Effector CD8-positive, alpha-beta T cell (primary cell): ENCODE data around the gene NSMCE1.

Experiments used
- DNase-seq: peaks from one replicate; lab custom pipeline; 2025; lab: John Stamatoyannopoulos, UW

Gene NSMCE1

DNA sequence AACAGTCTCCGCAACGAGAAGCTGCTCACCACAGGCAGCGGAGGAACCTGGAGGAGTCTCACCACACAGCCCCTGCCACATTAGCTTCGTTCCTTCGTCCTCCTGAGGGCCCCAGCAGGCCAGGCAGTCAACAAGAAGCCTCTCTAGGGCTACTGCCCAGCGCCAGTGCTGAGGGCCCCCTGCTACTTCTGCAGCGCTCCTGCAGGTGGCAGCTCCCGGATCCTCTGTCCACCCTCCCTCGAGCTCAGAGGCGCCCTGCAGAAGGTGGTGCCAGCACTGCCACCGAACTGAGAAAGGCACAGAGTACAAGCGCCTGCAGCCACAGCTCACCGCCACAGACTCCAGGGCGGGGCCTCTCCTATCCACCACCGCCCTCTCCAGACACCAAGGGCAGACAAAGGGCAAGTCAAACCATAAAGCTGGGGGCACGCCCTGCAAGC is 38.0 kb downstream of the NSMCE1 start:
- peak; percentile 33 for DNase-seq

DNA sequence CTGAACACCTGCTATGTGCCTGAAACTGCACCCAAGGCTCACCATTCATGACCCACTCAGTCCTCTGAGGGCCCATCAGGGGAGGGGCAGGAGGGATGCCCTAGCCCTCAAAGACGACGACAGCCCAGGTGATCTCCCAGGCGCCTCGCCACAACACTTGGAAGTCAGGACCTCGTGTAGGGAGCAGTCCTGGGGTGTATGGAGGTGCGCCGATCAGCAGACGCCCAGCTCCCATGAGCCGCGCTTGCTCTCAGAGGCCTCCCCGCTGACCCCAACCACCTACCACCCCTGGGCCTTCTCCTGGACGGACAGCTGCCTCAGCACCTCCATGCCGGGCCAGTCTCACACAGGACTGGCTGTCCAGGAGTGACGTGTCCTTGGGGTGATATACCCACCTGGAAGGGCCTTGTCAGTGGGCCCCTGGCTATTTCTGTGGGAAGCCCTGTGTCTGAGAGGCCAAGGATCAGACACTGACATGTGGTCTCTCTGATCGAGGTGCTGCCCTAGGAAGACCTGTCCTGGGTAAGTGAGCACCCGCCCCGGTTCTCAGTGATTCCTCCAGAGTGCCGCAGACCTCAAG is 38.6 kb downstream of the NSMCE1 start:
- no peak for DNase-seq

DNA sequence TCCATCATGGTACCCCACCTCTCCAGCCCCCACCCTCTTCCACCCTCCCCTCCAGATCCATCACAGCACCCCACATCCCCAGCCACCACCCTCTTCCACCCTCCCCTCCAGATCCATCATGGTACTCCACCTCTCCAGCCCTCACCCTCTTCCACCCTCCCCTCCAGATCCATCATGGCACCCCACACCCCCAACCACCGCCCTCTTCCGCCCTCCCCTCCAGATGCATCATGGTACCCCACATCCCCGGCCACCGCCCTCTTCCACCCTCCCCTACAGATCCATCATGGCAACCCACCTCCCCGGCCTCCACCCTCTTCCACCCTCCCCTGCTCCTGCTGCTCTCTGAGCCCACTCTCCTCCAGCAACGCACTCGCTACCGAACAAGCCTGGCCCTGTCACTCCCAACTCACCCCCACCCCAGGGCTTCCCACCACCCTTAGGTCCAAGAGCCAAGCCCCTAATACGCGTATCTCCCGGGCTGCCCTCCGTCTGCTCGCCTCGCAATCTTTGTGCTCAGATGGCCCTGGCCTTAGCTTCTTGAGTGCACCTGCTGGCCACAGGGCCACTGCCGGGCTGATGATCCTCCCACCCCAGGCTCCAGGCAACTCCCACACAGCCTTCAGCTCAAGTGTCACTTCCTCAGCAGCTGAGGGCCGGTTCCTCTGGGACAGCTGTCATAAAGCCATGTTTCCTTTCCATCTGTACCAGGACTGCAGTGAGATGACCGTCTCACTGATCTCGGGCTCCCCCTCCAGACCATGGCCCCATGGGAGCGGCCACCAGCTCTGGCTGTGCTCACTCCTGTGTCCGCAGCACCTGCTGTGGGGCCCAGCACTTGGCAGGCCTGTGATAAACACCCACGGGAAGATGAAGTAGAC is 39.7 kb downstream of the NSMCE1 start:
- DNase-seq: no peak

DNA sequence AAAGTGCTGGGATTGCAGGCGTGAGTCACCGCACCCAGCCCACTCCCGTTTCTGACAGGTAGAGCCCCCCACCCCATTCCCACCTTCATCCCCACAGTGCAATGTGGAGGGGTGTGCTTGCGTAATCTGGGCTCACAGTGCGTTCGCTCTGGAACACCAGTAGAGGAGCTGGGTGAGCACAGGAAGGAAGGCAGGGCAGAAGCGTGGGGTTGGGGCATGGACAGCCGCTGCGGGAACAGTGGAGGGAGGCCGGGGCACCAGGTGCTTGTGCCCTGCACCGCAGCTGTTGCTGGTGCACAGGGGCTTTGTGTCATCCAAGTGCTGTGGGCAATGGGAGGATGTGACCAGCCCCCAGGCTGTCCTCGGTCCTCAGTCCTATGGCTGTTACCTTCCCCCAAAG is 40.5 kb downstream of the NSMCE1 start:
- DNase-seq: no peak

DNA sequence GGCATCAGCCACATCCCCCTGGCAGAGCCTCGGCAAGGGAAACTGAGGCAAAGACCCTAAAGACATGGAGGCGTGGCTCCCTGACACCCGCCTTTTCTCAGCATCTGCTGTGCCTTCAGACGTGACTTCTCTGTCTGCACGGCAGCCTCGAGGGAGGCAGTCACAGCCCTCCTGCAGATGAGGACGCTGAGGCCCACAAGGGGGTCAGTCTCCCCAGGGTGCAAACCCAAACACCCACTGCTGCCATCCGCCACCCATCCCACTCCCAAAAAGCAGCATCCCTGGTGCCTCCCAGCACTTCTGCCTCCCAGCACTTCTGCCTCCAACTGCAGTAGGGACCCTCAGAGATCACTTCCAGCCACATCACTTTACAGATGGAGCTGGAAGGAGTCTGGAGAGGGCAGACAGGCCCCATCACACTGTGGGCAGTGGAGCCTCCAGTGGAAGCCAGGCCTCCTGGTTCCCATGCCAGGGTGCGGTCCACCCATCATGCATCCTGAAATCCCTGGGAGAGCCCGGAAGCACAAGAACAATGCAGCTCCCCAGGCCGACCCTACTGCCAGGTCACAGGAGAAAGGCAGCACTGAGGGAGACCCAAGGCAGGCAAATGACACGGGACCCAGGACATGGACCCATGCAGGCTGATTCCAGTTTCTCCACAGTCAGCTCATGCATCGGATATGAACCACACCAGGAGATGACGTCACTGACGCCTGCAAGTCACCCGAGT is 41.4 kb downstream of the NSMCE1 start:
- no peak for DNase-seq

DNA sequence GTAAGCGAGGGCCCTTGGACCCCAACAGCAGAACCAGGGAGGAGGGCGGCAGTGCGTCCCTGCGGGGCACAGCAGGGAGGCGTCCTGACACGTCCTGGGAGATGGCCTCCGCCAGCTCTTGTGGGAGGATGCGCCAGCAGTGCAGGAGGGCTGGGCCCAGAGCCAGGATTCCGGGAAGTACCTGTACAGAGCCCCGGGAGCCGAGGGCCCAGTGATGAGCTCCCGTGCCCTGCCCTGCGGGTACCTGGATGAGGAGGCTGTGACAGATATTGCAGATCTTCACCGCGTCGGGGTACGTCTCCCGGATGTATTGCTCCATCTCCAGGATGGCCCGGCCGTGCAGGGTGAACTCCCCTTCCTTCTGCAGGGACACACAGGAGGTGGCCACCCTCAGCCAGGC is 42.1 kb downstream of the NSMCE1 start:
- DNase-seq: no peak

DNA sequence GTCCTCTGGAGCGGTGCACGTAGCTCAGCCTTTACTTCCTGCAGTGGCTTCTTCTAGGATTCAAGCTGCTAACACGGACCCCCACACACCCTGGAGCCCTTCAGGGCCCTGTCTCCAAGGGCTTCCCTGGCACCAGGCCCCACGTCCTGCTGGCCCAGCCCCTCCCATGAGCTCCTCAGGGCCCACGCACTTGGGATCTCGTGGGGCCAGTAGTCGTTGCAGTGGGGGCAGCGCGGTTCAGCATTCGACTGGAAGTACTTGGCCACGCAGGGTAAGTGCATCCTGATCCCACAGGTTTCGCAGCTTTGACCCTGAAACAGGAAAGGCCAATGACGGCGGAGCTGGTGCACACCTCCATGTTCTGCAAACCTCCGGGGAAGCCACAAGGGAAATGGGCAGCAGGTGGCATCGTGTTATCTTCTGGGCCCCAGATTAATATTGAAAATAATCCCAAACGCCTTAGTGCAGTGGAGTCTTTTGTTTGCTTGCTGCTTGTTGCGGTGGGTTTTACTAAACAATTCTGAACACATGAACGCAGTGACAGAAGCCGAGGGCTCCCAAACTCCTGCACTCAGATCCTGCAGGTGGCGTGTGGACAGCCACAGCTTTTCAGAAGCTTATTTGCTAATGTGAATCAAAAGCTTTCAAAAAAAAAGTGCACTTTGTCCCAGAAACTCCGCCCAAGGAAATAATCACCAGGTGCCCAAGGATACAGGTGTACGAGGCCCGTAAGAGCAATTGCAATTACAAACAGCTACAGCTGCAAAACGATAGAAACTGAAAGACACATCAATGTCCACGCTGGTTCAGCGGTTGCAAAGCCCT is 42.8 kb downstream of the NSMCE1 start:
- DNase-seq: no peak

DNA sequence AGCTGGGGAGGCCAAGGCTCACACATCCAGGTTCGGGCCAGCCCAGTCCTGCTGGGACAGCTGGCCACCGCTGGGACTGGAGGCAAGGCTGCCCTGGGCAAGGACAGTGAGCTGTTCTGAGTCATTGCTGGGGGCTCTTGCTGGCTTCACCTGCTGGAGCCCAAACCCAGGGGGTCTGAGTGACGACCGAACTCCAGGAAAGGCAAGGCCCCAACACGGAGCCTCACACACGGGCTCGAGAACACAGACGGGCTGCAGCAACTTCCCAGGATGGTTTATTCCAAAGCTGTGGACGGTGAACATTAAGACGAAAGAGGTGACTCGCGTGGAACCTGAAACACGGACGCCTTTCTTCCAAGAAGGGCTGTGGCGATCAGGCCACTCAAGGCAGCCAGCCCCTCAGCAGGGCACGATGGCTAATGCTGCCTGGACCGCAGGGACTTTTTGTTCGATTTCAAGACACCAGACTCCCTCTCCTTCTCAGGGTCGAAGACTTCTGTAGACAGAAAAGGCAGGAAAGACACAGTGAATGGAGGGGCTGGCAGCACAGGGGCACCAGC is 43.8 kb downstream of the NSMCE1 start:
- DNase-seq: no peak

DNA sequence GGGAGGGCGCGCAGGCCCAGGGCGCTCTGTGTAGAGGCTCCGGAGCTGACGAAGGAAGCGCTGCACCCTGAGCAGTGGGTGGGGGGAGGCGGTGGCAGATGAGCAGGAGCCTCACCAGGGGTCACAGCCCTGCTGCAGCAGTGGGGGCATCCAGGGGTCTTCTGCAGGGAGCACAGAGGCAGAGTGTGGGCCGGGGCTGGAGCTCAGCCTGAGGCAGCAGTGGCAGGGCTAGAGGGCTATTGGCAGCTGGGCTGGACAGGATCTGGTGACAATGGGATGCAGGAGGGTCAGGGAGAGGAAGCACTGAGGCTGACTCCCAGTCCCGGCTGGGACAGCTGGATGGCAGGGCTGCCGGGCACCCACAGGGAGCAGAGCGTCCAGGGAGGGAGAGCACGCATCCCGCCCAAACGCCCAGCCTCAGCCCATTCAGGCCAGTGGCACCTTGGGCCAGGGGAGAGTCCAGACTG is 44.3 kb downstream of the NSMCE1 start:
- DNase-seq: no peak

DNA sequence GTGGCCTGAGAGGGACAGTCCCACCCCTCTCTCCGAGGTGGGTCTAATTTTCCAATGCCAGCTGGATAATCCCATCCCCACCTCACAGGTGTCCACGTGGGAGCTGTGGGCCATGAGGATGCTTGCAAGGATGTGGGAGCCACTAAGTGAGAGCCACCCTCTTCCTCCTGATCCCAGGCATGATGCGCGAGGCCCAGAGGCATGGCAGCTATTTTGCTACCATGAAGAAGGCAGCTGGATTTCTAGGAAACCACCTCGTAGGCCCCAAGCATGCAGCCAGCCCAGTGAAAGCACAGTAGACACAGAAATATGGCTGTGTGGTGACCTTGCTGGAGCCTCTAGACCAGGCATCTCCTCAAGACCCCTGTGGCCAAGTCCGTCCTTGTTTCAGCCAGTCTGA is 44.9 kb downstream of the NSMCE1 start:
- DNase-seq: no peak

DNA sequence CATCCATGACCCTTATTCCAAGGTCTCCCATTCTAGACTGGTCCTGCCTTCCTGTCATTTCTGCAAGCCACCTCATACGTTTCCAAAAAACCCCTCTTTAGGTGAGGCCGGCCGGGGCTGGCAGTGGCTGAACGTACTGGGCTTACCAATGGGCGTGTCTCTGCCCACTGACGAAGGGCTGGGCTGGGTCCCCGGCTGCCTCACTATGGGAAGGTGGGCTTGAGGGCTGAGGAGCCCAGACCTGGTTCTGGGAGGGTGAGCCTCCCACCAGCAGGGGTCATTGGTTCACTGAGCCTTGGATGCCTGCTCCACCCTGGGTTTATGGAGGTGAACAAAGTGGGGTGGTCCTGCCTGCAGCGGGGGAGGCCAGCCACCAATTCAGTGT is 45.4 kb downstream of the NSMCE1 start:
- no peak for DNase-seq

DNA sequence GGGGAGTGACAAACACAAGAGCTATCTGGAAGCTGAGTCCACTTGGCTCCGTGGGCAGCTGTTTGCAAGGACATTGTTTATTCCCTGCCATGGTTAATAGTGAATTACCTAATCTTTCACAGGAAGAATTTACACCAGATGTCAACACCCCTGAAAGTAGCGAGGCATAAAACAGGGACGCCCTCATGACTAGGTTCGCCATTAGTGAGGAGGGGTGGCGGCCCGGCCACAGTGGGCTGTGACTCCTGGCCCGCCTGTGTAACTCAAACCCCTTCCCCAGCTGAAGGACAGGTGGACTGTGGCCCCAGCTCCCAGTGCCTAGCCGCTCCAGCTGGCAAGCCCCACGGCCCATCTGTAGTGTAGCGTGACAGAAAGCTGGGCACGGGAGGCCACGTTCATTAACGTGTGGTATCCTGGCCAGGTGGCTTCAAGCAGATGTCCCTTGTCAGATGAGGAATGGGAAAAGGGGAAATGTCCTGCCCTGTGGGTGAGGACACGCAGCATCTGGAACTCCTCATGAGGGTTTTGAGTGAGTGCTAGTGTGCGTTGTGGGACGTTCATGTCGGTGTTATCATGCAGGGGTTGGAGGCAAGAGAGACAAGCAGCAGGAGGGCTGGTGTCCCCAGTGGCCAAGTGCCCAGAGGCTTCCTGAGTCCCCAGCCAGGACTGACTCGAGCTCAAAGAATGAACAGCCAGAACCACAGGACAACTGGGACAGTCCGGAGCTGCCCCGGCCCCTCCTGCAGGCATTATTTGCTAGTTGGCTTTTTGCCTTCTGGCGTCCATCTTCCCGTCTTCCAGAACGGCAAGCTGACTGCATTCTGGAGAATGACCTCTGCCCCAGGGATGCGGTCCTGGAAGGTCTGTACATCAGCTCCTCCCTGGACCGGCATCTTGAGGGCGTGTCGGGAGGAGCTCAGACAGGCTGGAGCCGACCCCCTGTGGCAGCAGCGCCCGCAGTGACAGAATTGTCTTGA is 46.0 kb downstream of the NSMCE1 start:
- no peak for DNase-seq

DNA sequence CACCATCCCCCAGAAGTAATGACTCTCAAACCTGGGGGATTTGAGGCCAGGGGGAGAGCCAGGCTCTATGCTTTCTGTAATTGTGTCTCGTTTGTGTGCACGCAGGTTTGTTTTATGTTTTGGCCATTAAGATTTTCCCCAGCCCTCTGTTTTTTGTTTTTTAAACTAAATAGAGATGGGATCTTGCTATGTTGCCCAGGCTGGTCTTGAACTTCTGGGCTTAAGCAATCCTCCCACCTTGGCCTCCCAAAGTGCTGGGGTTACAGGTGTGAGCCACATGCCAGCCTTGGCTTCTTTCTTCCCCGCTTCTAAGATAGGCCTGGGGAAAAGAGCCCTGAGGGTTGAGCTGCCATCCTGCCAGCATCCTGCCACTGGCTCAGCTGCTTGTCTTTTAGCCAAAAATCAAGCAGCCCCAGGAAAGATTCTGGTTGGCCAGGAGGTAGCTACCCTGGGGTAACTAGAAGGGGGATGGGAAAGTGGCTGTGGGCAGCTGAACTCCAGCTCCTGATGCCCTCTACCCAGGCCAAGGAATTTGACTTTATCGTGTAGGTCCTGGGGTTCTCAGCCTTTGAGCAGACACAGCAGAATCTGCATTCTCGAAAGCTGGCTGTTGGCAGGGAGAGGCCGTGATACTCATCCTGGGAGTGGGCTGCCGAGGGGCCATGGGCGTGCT is 46.9 kb downstream of the NSMCE1 start:
- no peak for DNase-seq

DNA sequence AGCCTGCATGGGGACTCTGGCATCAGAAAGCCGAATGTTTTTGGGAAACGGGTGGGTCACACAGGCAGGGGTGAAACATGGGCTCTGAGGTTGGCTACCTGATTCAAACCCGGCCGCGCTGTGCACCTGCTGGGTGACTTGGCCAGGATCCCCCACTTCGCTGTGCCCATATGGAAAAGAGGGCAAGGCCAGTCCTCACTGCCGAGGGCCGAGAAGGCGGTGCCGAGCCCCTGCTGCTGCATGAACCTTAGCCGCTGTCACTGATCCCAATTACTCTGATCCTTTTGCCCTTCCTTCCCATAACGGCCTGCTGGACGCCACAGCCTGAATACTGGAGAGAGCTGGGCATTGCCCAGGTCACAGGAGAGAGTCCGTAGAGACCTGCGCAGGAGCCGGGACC is 47.6 kb downstream of the NSMCE1 start:
- DNase-seq: no peak

DNA sequence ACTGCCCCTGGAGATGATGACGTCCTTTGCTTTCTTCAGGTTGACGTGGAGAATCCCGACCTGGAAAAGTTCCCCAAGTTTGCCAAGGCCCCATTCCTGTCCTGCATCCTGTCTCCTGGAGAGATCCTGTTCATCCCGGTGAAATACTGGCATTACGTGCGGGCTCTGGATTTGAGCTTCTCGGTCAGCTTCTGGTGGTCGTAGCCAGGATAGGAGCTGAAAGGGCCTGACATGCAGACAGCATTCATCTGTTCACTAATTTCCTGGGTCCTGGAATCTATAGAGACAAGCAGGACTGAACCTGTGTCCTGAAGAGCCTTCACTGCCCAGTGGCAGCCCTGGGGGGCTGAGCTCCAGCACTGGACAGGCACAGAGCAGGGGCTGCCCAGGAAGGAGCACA is 48.0 kb downstream of the NSMCE1 start:
- DNase-seq: no peak

DNA sequence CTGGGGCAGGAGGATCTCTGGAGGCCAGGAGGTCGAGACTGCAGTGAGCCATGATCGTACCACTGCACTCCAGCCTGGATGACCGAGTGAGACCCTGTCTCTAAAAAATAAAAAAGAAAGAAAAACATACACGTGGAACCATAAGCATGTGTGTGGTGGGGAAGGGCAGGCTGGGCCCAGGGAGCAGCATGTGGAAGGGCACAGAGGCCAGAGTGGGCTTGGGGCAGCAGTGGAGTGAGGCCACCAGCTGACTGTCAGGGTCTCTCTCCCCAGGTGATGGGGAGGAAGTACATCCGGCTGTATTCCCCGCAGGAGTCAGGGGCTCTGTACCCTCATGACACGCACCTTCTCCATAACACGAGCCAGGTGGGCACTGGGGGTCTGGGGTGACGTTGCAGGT is 48.5 kb downstream of the NSMCE1 start:
- DNase-seq: no peak

DNA sequence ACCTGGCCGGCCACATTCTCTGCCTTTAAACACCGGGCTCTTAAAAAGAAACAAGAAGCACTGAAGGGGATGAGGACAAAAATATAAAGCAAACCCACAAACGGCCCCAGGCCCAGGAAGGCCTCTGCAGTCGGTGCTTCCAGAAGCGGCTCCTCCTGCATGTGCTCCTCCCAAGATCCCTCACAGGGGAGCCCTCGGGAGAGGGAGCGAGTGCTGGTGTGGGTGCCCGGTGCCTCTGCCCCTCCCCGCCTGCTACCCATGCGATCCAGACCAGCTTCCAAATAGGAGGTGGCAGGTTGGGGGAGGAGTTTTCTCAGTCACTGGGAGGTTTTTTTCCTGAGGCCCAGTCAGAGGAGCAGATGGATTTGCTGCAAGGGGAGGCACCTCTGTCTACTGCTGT is 49.4 kb downstream of the NSMCE1 start:
- no peak for DNase-seq

DNA sequence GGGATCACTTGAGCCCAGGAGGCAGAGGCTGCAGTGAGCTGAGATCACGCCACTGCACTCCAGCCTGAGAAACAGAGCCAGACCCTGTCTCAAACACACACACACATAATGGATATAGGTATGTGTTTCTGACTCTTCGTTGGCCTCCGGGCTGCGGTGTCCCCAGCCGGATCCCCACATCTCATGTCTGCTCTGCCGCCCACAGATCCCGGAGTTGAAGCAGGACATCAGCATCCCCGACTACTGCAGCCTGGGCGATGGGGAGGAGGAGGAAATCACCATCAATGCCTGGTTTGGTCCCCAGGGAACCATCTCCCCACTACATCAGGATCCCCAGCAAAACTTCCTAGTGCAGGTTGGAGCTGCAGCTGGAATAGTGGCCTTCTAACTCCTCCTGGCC is 49.8 kb downstream of the NSMCE1 start:
- DNase-seq: no peak

DNA sequence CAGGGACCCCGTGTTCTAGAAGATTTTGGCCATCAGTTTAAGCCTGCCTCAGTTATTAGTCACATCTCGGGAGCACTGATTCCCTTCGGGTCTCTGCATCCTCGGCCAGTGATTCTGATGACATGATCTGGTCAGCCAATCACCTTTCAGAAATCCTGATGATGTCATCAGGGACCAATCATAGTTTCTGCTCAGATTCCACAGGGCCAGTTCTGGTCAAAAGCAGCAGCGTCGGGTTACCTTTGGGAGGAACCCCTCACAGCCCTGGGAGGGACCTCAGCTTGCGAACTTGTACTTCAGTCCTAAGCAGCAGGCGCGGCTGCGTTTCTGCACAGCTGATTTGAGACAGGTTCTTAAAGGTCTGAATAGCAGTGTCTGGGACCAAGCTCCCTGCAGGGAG is 51.3 kb downstream of the NSMCE1 start:
- DNase-seq: no peak
